Hepatocyte (in vitro differentiated cells): ENCODE results near the gene NXNL2.

Experiments used
- EZH2 ChIP-seq: fragments of 200-600 bp; sonication (generic); IDR thresholded peaks from 2 replicates; pipeline ENCODE4 v1.6.1; 2016; ENCODE audit warnings: antibody characterized with exemption, mild to moderate bottlenecking, borderline replicate concordance
- EZH2phosphoT487 ChIP-seq: fragments of 200-600 bp; sonication (generic); IDR thresholded peaks from one replicate; pipeline ENCODE4 v1.6.1; 2018; ENCODE audit warnings: antibody characterized with exemption, mild to moderate bottlenecking, low read depth, moderate library complexity; ENCODE audit not compliant: unreplicated experiment, severe bottlenecking
- TF ChIP-seq, protein P1 (sequence below): fragments of 200-600 bp; sonication (generic); IDR thresholded peaks from 2 replicates; pipeline ENCODE4 v1.5.1; 2016; ENCODE audit warnings: antibody characterized with exemption, mild to moderate bottlenecking; ENCODE audit not compliant: poor library complexity

DNA sequence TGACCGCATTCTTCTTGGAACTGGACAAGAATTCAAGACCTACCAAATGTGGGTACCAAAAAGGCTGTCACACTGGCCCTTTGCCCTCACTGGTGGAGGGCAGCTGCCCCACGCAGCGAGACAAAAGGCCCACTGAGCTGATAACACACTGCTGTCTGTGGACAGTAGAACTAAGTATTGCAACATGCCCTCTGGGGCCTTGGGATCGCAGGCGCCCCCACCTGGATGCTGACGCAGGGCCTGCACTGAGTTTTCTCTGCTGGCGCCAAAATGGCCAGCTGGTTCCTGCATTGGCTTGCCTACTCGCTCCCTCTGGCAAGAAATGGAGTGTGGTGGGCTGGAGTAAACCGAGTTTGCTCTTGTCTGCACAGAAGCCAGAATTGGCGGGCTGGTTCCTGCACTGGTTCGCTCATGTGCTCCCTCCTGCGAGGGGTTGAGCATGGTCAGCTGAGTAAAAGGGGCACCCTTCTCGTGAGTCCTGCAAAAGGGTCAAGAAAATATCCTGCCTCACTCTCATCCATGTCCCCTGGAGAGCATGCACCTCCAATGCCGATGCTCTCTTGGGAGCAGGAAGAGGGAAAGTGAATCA is 55.7 kb downstream of the NXNL2 start:
- TF ChIP-seq, protein P1, sequence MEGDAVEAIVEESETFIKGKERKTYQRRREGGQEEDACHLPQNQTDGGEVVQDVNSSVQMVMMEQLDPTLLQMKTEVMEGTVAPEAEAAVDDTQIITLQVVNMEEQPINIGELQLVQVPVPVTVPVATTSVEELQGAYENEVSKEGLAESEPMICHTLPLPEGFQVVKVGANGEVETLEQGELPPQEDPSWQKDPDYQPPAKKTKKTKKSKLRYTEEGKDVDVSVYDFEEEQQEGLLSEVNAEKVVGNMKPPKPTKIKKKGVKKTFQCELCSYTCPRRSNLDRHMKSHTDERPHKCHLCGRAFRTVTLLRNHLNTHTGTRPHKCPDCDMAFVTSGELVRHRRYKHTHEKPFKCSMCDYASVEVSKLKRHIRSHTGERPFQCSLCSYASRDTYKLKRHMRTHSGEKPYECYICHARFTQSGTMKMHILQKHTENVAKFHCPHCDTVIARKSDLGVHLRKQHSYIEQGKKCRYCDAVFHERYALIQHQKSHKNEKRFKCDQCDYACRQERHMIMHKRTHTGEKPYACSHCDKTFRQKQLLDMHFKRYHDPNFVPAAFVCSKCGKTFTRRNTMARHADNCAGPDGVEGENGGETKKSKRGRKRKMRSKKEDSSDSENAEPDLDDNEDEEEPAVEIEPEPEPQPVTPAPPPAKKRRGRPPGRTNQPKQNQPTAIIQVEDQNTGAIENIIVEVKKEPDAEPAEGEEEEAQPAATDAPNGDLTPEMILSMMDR: no peak
- TF ChIP-seq EZH2 (no peak), EZH2phosphoT487 (no peak)
